GM12878 (cell line): ENCODE measurements around the gene LRRC26. TPM values are rescaled to one million over a fixed set of nuclear protein-coding genes. Genes with fewer than 3 reads are reported as not detected.

Source experiments
- ATAC-seq: fragments of 200-7000 bp; cut with Tn5 transposase; 3 replicates; pipeline ENCODE4 v1.9.1; 2020; ENCODE audit warnings: mild to moderate bottlenecking, moderate library complexity
- BruUV-seq: library from RNA; stranded (reverse); fragments of 400-500 nt; replicated peaks from 2 replicates; lab custom pipeline; 2021; lab: Mats Ljungman, UMichigan
- CTCF ChIA-PET: fragments of 300-600 bp; sonication (Branson Sonifier 250); formaldehyde crosslinking; extraction: SDS; loops from one replicate; lab custom pipeline; 2021; ENCODE audit warnings: inconsistent platforms; lab: Yijun Ruan, JAX
- POLR2A ChIA-PET: fragments of 350-600 bp; formaldehyde crosslinking; extraction: SDS; loops from one replicate; lab custom pipeline; 2021; ENCODE audit warnings: inconsistent platforms; lab: Charles Lee
- RAD21 ChIA-PET: fragments of 300-600 bp; sonication (Branson Sonifier 250); formaldehyde crosslinking; loops from one replicate; lab custom pipeline; 2023; ENCODE audit warnings: antibody characterized with exemption; ENCODE audit not compliant: unreplicated experiment; lab: Charles Lee
- SMC1A ChIA-PET: fragments of 300-600 bp; sonication (Branson Sonifier 250); formaldehyde crosslinking; loops from one replicate; lab custom pipeline; 2023; ENCODE audit not compliant: unreplicated experiment, uncharacterized antibody; lab: Charles Lee
- DNase-seq: peaks from one replicate; pipeline ENCODE4 v3.0.0-alpha.2; 2011; ENCODE audit warnings: low read depth, low spot score
- FAIRE-seq: peaks from 3 replicates; lab custom pipeline; 2011; peaks lifted over from hg19 to GRCh38; lab: Jason Lieb, UNC
- H2AFZ ChIP-seq: 2 replicates; pipeline ENCODE4 v1.6.0; 2011; ENCODE audit warnings: low read depth, low read length, control low read depth; ENCODE audit not compliant: control insufficient read depth
- H3K27ac ChIP-seq: 2 replicates; pipeline ENCODE4 v1.5.1; 2011; ENCODE audit warnings: control low read depth; ENCODE audit not compliant: control insufficient read depth, insufficient read depth
- H3K27me3 ChIP-seq, 2 experiments: replicated peaks in 1 of 2; 2 replicates each; pipeline versions ENCODE4 v1.6.0 to v1.6.1; 2011; ENCODE audit warnings: low read length in 1 of 2; ENCODE audit not compliant: control insufficient read depth in 2 of 2, insufficient read depth in 2 of 2
- H3K36me3 ChIP-seq, 2 experiments: 2 replicates each; pipeline ENCODE4 v1.5.1; 2011; ENCODE audit warnings: low read length in 1 of 2; ENCODE audit not compliant: control insufficient read depth in 2 of 2, insufficient read depth in 2 of 2
- H3K4me1 ChIP-seq: 2 replicates; pipeline ENCODE4 v1.6.1; 2011; ENCODE audit warnings: mild to moderate bottlenecking, low read length, moderate library complexity, mixed read lengths; ENCODE audit not compliant: control insufficient read depth, insufficient read depth
- H3K4me2 ChIP-seq: 2 replicates; pipeline ENCODE4 v1.6.0; 2011; ENCODE audit warnings: control low read depth; ENCODE audit not compliant: control insufficient read depth, insufficient read depth
- H3K4me3 ChIP-seq: fragments of 200-600 bp; sonication (generic); 2 replicates; pipeline ENCODE4 v1.5.1; 2016
- H3K79me2 ChIP-seq: 2 replicates; pipeline ENCODE4 v1.6.0; 2011; ENCODE audit warnings: low read length; ENCODE audit not compliant: control insufficient read depth, insufficient read depth
- H3K9ac ChIP-seq: 2 replicates; pipeline ENCODE4 v1.8.0; 2011; ENCODE audit warnings: low read length, control low read depth, mixed read lengths; ENCODE audit not compliant: control insufficient read depth, insufficient read depth
- H3K9me3 ChIP-seq: replicated peaks from 3 replicates; pipeline ENCODE4 v1.5.1; 2011; ENCODE audit warnings: mild to moderate bottlenecking, low read length; ENCODE audit not compliant: control insufficient read depth, insufficient read depth
- H4K20me1 ChIP-seq: 2 replicates; pipeline ENCODE4 v1.6.0; 2011; ENCODE audit not compliant: control insufficient read depth, insufficient read depth
- CBX5 ChIP-seq: sonication (generic); IDR thresholded peaks from 2 replicates; pipeline ENCODE4 v1.6.1; 2016; ENCODE audit warnings: low read depth, moderate library complexity, mild to moderate bottlenecking, inconsistent platforms
- ETV6 ChIP-seq, 2 experiments: fragments of 450-650 bp in 1 of 2; IDR thresholded peaks in 1 of 2; conservative IDR thresholded peaks in 1 of 2; 2 replicates each; pipeline ENCODE4 v1.6.1; 2014; ENCODE audit warnings: antibody characterized with exemption in 1 of 2, borderline replicate concordance in 1 of 2, low read depth in 1 of 2, mild to moderate bottlenecking in 1 of 2, moderate library complexity in 1 of 2
- HDAC2 ChIP-seq: fragments of 200-600 bp; sonication (generic); IDR thresholded peaks from 2 replicates; pipeline ENCODE4 v1.6.1; 2017
- IKZF1 ChIP-seq: fragments of 450-650 bp; conservative IDR thresholded peaks from 2 replicates; pipeline ENCODE4 v1.6.1; 2017; ENCODE audit warnings: antibody characterized with exemption, mild to moderate bottlenecking
- IRF4 ChIP-seq: IDR thresholded peaks from 2 replicates; pipeline ENCODE4 v1.6.1; 2011; ENCODE audit warnings: low read depth, low read length
- MEF2B ChIP-seq: fragments of 450-650 bp; IDR thresholded peaks from 2 replicates; pipeline ENCODE4 v1.6.1; 2018; ENCODE audit warnings: mild to moderate bottlenecking, moderate library complexity; ENCODE audit not compliant: partially characterized antibody, poor library complexity, severe bottlenecking
- MTA3 ChIP-seq: IDR thresholded peaks from 2 replicates; pipeline ENCODE4 v1.6.1; 2012; ENCODE audit warnings: low read length, inconsistent platforms, borderline replicate concordance
- MYB ChIP-seq: fragments of 150-350 bp; IDR thresholded peaks from 2 replicates; pipeline ENCODE4 v1.6.1; 2014; ENCODE audit warnings: mild to moderate bottlenecking, low read depth, low read length, borderline replicate concordance
- POLR2A ChIP-seq: IDR thresholded peaks from 2 replicates; pipeline ENCODE4 v1.6.1; 2011; ENCODE audit warnings: low read depth, mild to moderate bottlenecking, low read length
- RCOR1 ChIP-seq: conservative IDR thresholded peaks from 2 replicates; pipeline ENCODE4 v1.6.1; 2012; ENCODE audit warnings: low read depth, low read length, improper control_type of control experiment
- RELA ChIP-seq: fragments of 450-650 bp; IDR thresholded peaks from 2 replicates; pipeline ENCODE4 v1.8.0; 2014; ENCODE audit warnings: borderline replicate concordance; ENCODE audit not compliant: partially characterized antibody
- SP1 ChIP-seq: IDR thresholded peaks from one replicate; pipeline ENCODE4 v1.6.1; 2011; ENCODE audit warnings: low read depth, low read length
- SRF ChIP-seq, 2 experiments: IDR thresholded peaks; 2 replicates each; pipeline ENCODE4 v1.6.1; 2011; ENCODE audit warnings: low read depth in 2 of 2, low read length in 2 of 2, mild to moderate bottlenecking in 1 of 2, moderate library complexity in 1 of 2
- TBL1XR1 ChIP-seq: IDR thresholded peaks from 2 replicates; pipeline ENCODE4 v1.6.1; 2012; ENCODE audit warnings: low read depth, low read length, improper control_type of control experiment
- WGBS: methylation state at CpG from one replicate; pipeline ENCODE4 v1.1.6; 2016; ENCODE audit warnings: low lambda C conversion rate; ENCODE audit not compliant: insufficient replicate concordance, insufficient coverage; ENCODE audit errors: missing lambda C conversion rate; 5-methylcytosine and 5-hydroxymethylcytosine counted together
- in situ Hi-C: fragments of 300-500 bp; cut with MboI; formaldehyde crosslinking; loops from 9 replicates; pipeline ENCODE4 v1.14.3; 2018; ENCODE audit warnings: mixed read lengths
- intact Hi-C: fragments of 100-400 bp; cut with micrococcal nuclease; formaldehyde crosslinking; loops from one replicate; pipeline ENCODE4 v1.14.2; 2022; ENCODE audit not compliant: unreplicated experiment
- polyA plus RNA-seq, 11 experiments: library from polyadenylated mRNA; depleted of rRNA in 4 of 11; unstranded in 6 of 11; stranded (reverse) in 5 of 11; fragments of >200 nt; fragmentation: Nextera tagmentation in 4 of 11; fragmentation: Illumina TruSeq in 1 of 11; extraction: Ambion mirVana in 4 of 11; extraction: Trizol in 1 of 11; gene quantifications; 1 replicate in 1 of 11; 2 replicates in 10 of 11; pipeline versions ENCODE4 v1.2.1 to v1.2.3, GENCODE V29; 2011 to 2016; ENCODE audit warnings: inconsistent platforms in 2 of 11, missing spikeins in 2 of 11, low read depth in 1 of 11
- total RNA-seq, 4 experiments: library from RNA; depleted of rRNA in 3 of 4; stranded (reverse); fragments of >200 nt in 3 of 4; fragmentation: Illumina TruSeq in 1 of 4; extraction: Trizol in 1 of 4; gene quantifications; 2 replicates each; pipeline versions ENCODE4 v1.2.1 to v1.2.3, GENCODE V29; 2013 to 2021
- TF ChIP-seq, protein P1 (sequence below): IDR thresholded peaks from 2 replicates; pipeline ENCODE4 v1.6.1; 2012; ENCODE audit warnings: low read depth, low read length, improper control_type of control experiment
- TF ChIP-seq, protein P2 (sequence below): IDR thresholded peaks from 2 replicates; pipeline ENCODE4 v1.6.1; 2012; ENCODE audit warnings: mild to moderate bottlenecking, low read depth, low read length

LRRC26 gene
- total and polyA plus RNA-seq, 10 of the 15 experiments (the other 5 are each of a cell fraction or from before 2014, with no cell fraction given): 0.29 to 0.91 (median 0.64) TPM; not detected in 5

- SMC1A ChIA-PET: no interaction called here
- no peak for ATAC-seq
- Histone ChIP-seq H3K9ac (no peak overlapping the region), H3K4me2 (no peak overlapping the region), H3K9me3 (no peaks in the 10 kb centered on the region), H3K36me3 (peaks cover 4 to 16% of the 10 kb centered on the region in 2 experiments), H3K4me3 (no peak overlapping the region), H3K27ac (no peak overlapping the region), H3K4me1 (no peaks in the 10 kb centered on the region), H3K27me3 (no peaks in the 10 kb centered on the region), H4K20me1 (no peaks in the 10 kb centered on the region), H3K79me2 (no peaks in the 10 kb centered on the region), H2AFZ (no peak overlapping the region)
- no TSS peak for BruUV-seq
- CTCF ChIA-PET: interaction anchor here (0.6 to 1.0 kb wide), 2 partner anchors 23 to 112 kb away, joined by 3 read pairs; no protein-coding TSS in a partner anchor
- TF ChIP-seq, protein P1, sequence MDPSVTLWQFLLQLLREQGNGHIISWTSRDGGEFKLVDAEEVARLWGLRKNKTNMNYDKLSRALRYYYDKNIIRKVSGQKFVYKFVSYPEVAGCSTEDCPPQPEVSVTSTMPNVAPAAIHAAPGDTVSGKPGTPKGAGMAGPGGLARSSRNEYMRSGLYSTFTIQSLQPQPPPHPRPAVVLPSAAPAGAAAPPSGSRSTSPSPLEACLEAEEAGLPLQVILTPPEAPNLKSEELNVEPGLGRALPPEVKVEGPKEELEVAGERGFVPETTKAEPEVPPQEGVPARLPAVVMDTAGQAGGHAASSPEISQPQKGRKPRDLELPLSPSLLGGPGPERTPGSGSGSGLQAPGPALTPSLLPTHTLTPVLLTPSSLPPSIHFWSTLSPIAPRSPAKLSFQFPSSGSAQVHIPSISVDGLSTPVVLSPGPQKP: no peak
- TF ChIP-seq IRF4 (no peak), SRF (IDR thresholded peaks at IDR 0.05; ENCODE audit: low read depth in 2 of 2, low read length in 2 of 2) (no peak), HDAC2 (no peak), MTA3 (no peak), MYB (no peak), SP1 (no peak), ETV6 (conservative IDR thresholded peaks at IDR 0.05 in 1 of 2, IDR thresholded peaks at IDR 0.05 in 1 of 2; ENCODE audit: borderline replicate concordance in 1 of 2, low read depth in 1 of 2) (no peak), POLR2A (no peak), CBX5 (no peak), MEF2B (no peak), TBL1XR1 (no peak), IKZF1 (no peak), RCOR1 (no peak), RELA (no peak)
- TF ChIP-seq, protein P2, sequence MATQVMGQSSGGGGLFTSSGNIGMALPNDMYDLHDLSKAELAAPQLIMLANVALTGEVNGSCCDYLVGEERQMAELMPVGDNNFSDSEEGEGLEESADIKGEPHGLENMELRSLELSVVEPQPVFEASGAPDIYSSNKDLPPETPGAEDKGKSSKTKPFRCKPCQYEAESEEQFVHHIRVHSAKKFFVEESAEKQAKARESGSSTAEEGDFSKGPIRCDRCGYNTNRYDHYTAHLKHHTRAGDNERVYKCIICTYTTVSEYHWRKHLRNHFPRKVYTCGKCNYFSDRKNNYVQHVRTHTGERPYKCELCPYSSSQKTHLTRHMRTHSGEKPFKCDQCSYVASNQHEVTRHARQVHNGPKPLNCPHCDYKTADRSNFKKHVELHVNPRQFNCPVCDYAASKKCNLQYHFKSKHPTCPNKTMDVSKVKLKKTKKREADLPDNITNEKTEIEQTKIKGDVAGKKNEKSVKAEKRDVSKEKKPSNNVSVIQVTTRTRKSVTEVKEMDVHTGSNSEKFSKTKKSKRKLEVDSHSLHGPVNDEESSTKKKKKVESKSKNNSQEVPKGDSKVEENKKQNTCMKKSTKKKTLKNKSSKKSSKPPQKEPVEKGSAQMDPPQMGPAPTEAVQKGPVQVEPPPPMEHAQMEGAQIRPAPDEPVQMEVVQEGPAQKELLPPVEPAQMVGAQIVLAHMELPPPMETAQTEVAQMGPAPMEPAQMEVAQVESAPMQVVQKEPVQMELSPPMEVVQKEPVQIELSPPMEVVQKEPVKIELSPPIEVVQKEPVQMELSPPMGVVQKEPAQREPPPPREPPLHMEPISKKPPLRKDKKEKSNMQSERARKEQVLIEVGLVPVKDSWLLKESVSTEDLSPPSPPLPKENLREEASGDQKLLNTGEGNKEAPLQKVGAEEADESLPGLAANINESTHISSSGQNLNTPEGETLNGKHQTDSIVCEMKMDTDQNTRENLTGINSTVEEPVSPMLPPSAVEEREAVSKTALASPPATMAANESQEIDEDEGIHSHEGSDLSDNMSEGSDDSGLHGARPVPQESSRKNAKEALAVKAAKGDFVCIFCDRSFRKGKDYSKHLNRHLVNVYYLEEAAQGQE: no peak
- FAIRE-seq: no peak
- in situ Hi-C loops (no loop called here), intact Hi-C loops (no loop called here)
- DNase-seq: no peak
- POLR2A ChIA-PET: no interaction called here
- WGBS: 85% methylated on average over 23 of the region's 23 CpGs
- RAD21 ChIA-PET: no interaction called here
Measured at GRCh38 chr9:137178201-137178938, 8.5 kb upstream of the LRRC26 start.
